Loucy (cell line): ENCODE data around the gene RNLS.

Source experiments
- H2AFZ ChIP-seq: fragments of 200-600 bp; sonication (generic); 2 replicates; pipeline ENCODE4 v1.6.0; 2016; ENCODE audit warnings: antibody characterized with exemption, mild to moderate bottlenecking, low read length, moderate library complexity
- H3F3A ChIP-seq: fragments of 200-600 bp; 2 replicates; pipeline ENCODE4 v1.6.0; 2016; ENCODE audit warnings: antibody characterized with exemption, low read depth, mild to moderate bottlenecking
- H3K27me3 ChIP-seq: fragments of 200-600 bp; sonication (generic); 2 replicates; pipeline ENCODE4 v1.6.1; 2014; ENCODE audit warnings: low read length, mild to moderate bottlenecking; ENCODE audit not compliant: insufficient read depth, poor library complexity, severe bottlenecking
- H3K36me3 ChIP-seq: fragments of 200-600 bp; sonication (generic); 2 replicates; pipeline ENCODE4 v1.6.1; 2016; ENCODE audit warnings: low read length; ENCODE audit not compliant: insufficient read depth
- H3K4me1 ChIP-seq: fragments of 200-600 bp; sonication (generic); 2 replicates; pipeline ENCODE4 v1.5.1; 2014; ENCODE audit warnings: low read length, mild to moderate bottlenecking; ENCODE audit not compliant: insufficient read depth, poor library complexity, severe bottlenecking
- H3K4me2 ChIP-seq: fragments of 200-600 bp; sonication (generic); 2 replicates; pipeline ENCODE4 v1.6.0; 2014; ENCODE audit warnings: antibody characterized with exemption, low read length, low read depth, mild to moderate bottlenecking; ENCODE audit not compliant: poor library complexity, severe bottlenecking
- H3K4me3 ChIP-seq: fragments of 200-600 bp; sonication (generic); 2 replicates; pipeline ENCODE4 v1.5.1; 2014; ENCODE audit warnings: low read length, mild to moderate bottlenecking, mixed read lengths; ENCODE audit not compliant: poor library complexity, severe bottlenecking
- H3K79me2 ChIP-seq: fragments of 200-600 bp; sonication (generic); 2 replicates; pipeline ENCODE4 v1.6.1; 2014; ENCODE audit warnings: low read length; ENCODE audit not compliant: insufficient read depth
- H3K9ac ChIP-seq: fragments of 200-600 bp; sonication (generic); 2 replicates; pipeline ENCODE4 v1.6.0; 2014; ENCODE audit warnings: mild to moderate bottlenecking, low read depth, low read length, moderate library complexity; ENCODE audit not compliant: poor library complexity, severe bottlenecking
- H3K9me2 ChIP-seq: fragments of 200-600 bp; sonication (generic); replicated peaks from 2 replicates; pipeline ENCODE4 v1.6.1; 2016; ENCODE audit warnings: low read depth, low read length, mixed read lengths
- H3K9me3 ChIP-seq: fragments of 200-600 bp; sonication (generic); 2 replicates; pipeline ENCODE4 v1.6.1; 2014; ENCODE audit warnings: mild to moderate bottlenecking, antibody characterized with exemption, low read length, low read depth; ENCODE audit not compliant: insufficient read depth
- H4K20me1 ChIP-seq: fragments of 200-600 bp; sonication (generic); 2 replicates; pipeline ENCODE4 v1.6.0; 2014; ENCODE audit warnings: antibody characterized with exemption, low read length, mild to moderate bottlenecking; ENCODE audit not compliant: insufficient read depth, poor library complexity, severe bottlenecking
- CTCF ChIP-seq: fragments of 200-600 bp; sonication (generic); conservative IDR thresholded peaks from 2 replicates; pipeline ENCODE4 v1.5.1; 2014; ENCODE audit warnings: mild to moderate bottlenecking, antibody characterized with exemption, low read length
- EZH2phosphoT487 ChIP-seq: fragments of 200-600 bp; IDR thresholded peaks from 2 replicates; pipeline ENCODE4 v1.6.1; 2018; ENCODE audit warnings: antibody characterized with exemption, mild to moderate bottlenecking, moderate library complexity, borderline replicate concordance

RNLS gene

GRCh38 chr10:88530629-88531391 is 52.3 kb downstream of the RNLS start:
- Histone ChIP-seq H3K9me2 (no peaks in the 10 kb centered on the region), H3K27me3 (no peaks in the 10 kb centered on the region), H3K79me2 (no peaks in the 10 kb centered on the region), H2AFZ (no peak overlapping the region), H3K9me3 (no peaks in the 10 kb centered on the region), H3K4me1 (peaks cover 4% of the 10 kb centered on the region), H3K4me3 (no peak overlapping the region), H3K36me3 (no peaks in the 10 kb centered on the region), H4K20me1 (no peaks in the 10 kb centered on the region), H3K9ac (no peak overlapping the region), H3F3A (no peaks in the 10 kb centered on the region), H3K4me2 (no peak overlapping the region)
- no peak for TF ChIP-seq EZH2phosphoT487
- TF ChIP-seq CTCF: no peak

- TF ChIP-seq CTCF (no peak), EZH2phosphoT487 (no peak)
- Histone ChIP-seq H3K27me3 (no peaks in the 10 kb centered on the region), H4K20me1 (no peaks in the 10 kb centered on the region), H3K9ac (no peak overlapping the region), H2AFZ (no peak overlapping the region), H3K79me2 (no peaks in the 10 kb centered on the region), H3K4me3 (no peak overlapping the region), H3K4me1 (peaks cover 4% of the 10 kb centered on the region), H3K9me3 (no peaks in the 10 kb centered on the region), H3F3A (no peaks in the 10 kb centered on the region), H3K36me3 (no peaks in the 10 kb centered on the region), H3K4me2 (no peak overlapping the region), H3K9me2 (no peaks in the 10 kb centered on the region)
Observed at GRCh38 chr10:88530093-88530492, 53.0 kb downstream of the RNLS start.

GRCh38 chr10:88528806-88529570 is 54.1 kb downstream of the RNLS start:
- H3K9me2 ChIP-seq: no peaks in the 10 kb centered on the region
- H3K4me3 ChIP-seq: no peak overlapping the region
- no peak for TF ChIP-seq EZH2phosphoT487
- TF ChIP-seq CTCF: no peak
- peaks cover 4% of the 10 kb centered on the region for H3K4me1 ChIP-seq
- H3K79me2 ChIP-seq: no peaks in the 10 kb centered on the region
- H3K9me3 ChIP-seq: no peaks in the 10 kb centered on the region
- H2AFZ ChIP-seq: no peak overlapping the region
- H3K4me2 ChIP-seq: no peak overlapping the region
- H3F3A ChIP-seq: no peaks in the 10 kb centered on the region
- no peaks in the 10 kb centered on the region for H3K27me3 ChIP-seq
- no peak overlapping the region for H3K9ac ChIP-seq
- H3K36me3 ChIP-seq: no peaks in the 10 kb centered on the region
- H4K20me1 ChIP-seq: no peaks in the 10 kb centered on the region
